Keratinocyte (primary cell): ENCODE data around the gene SPG7. TPM values are rescaled to one million over a fixed set of nuclear protein-coding genes. Genes with fewer than 3 reads are reported as not detected.

ENCODE experiments used
- DNase-seq: peaks from one replicate; pipeline ENCODE4 v3.0.0-alpha.2; 2011; ENCODE audit warnings: low read depth, missing footprints, low spot score
- FAIRE-seq: peaks from 2 replicates; lab custom pipeline; 2011; peaks lifted over from hg19 to GRCh38; lab: Jason Lieb, UNC
- H2AFZ ChIP-seq: 2 replicates; pipeline ENCODE4 v1.6.0; 2012; ENCODE audit warnings: low read length, control low read depth, inconsistent platforms; ENCODE audit not compliant: control insufficient read depth
- H3K27ac ChIP-seq: 2 replicates; pipeline ENCODE4 v1.5.1; 2011; ENCODE audit warnings: low read length; ENCODE audit not compliant: control insufficient read depth, insufficient read depth
- H3K27me3 ChIP-seq: 3 replicates; pipeline ENCODE4 v1.6.0; 2011; ENCODE audit warnings: low read length; ENCODE audit not compliant: control insufficient read depth, insufficient read depth; ENCODE audit errors: extremely low read depth
- H3K36me3 ChIP-seq, 2 experiments: 2 replicates in 1 of 2; 3 replicates in 1 of 2; pipeline ENCODE4 v1.5.1; 2011; ENCODE audit warnings: low read length in 2 of 2, mild to moderate bottlenecking in 1 of 2; ENCODE audit not compliant: control insufficient read depth in 2 of 2, insufficient read depth in 2 of 2; ENCODE audit errors: extremely low read depth in 1 of 2
- H3K4me1 ChIP-seq: 3 replicates; pipeline ENCODE4 v1.5.1; 2011; ENCODE audit warnings: low read length; ENCODE audit not compliant: control insufficient read depth, insufficient read depth; ENCODE audit errors: extremely low read depth
- H3K4me2 ChIP-seq: 3 replicates; pipeline ENCODE4 v1.6.0; 2011; ENCODE audit warnings: low read depth, low read length; ENCODE audit not compliant: control insufficient read depth, insufficient read depth; ENCODE audit errors: extremely low read depth
- H3K4me3 ChIP-seq, 3 experiments: fragments of 200-600 bp in 1 of 3; sonication (generic) in 1 of 3; 2 replicates in 2 of 3; 3 replicates in 1 of 3; pipeline ENCODE4 v1.5.1; 2011 to 2016; ENCODE audit warnings: low read length in 3 of 3, mild to moderate bottlenecking in 3 of 3, control low read depth in 2 of 3, inconsistent platforms in 1 of 3, low read depth in 1 of 3, mixed read lengths in 1 of 3, mixed run types in 1 of 3, moderate library complexity in 1 of 3; ENCODE audit not compliant: control insufficient read depth in 2 of 3, insufficient read depth in 2 of 3; ENCODE audit errors: extremely low read depth in 1 of 3
- H3K79me2 ChIP-seq: 2 replicates; pipeline ENCODE4 v1.6.0; 2012; ENCODE audit warnings: low read length; ENCODE audit not compliant: control insufficient read depth, insufficient read depth
- H3K9ac ChIP-seq: 3 replicates; pipeline ENCODE4 v1.6.0; 2011; ENCODE audit warnings: low read length; ENCODE audit not compliant: control insufficient read depth, insufficient read depth; ENCODE audit errors: extremely low read depth
- H3K9me1 ChIP-seq: 3 replicates; pipeline ENCODE4 v1.6.0; 2011; ENCODE audit warnings: low read length; ENCODE audit not compliant: control insufficient read depth, insufficient read depth; ENCODE audit errors: extremely low read depth
- H3K9me3 ChIP-seq: 2 replicates; pipeline ENCODE4 v1.5.1; 2012; ENCODE audit warnings: low read depth, low read length; ENCODE audit not compliant: control insufficient read depth
- H4K20me1 ChIP-seq: 3 replicates; pipeline ENCODE4 v1.6.0; 2011; ENCODE audit warnings: low read length; ENCODE audit not compliant: control insufficient read depth, insufficient read depth; ENCODE audit errors: extremely low read depth
- CTCF ChIP-seq, 3 experiments: IDR thresholded peaks in 1 of 3; conservative IDR thresholded peaks in 1 of 3; optimal IDR thresholded peaks in 1 of 3; 2 replicates in 2 of 3; 3 replicates in 1 of 3; pipeline versions ENCODE3 to v1.5.1; 2011; ENCODE audit warnings: low read length in 3 of 3, mild to moderate bottlenecking in 3 of 3, moderate library complexity in 2 of 3, control low read depth in 1 of 3, inconsistent platforms in 1 of 3; ENCODE audit not compliant: insufficient read depth in 2 of 3; ENCODE audit errors: extremely low read depth in 1 of 3
- EZH2 ChIP-seq: IDR thresholded peaks from one replicate; pipeline ENCODE4 v1.6.1; 2012; ENCODE audit warnings: inconsistent platforms, mild to moderate bottlenecking, low read length, moderate library complexity
- dilution Hi-C: fragments of 300-500 bp; cut with MboI; formaldehyde crosslinking; loops from one replicate; pipeline ENCODE4 v1.7.0; 2020; ENCODE audit warnings: low sequenced_read_pairs; ENCODE audit not compliant: extremely low pct_ligation_motif_present
- polyA plus RNA-seq, 5 experiments: library from polyadenylated mRNA; depleted of rRNA in 3 of 5; stranded (reverse) in 3 of 5; stranded (forward) in 1 of 5; unstranded in 1 of 5; fragments of >200 nt; gene quantifications; 1 replicate in 1 of 5; 2 replicates in 3 of 5; 3 replicates in 1 of 5; pipeline versions ENCODE4 v1.2.1 to v1.2.3, GENCODE V29; 2011 to 2012; ENCODE audit warnings: missing spikeins in 2 of 5, low read depth in 1 of 5, low replicate concordance in 1 of 5

Gene SPG7
- polyA plus RNA-seq, 1 donor (not counting 4 experiments of a cell fraction or from before 2014, with no cell fraction given), result 45.2 TPM

- Histone ChIP-seq H3K9ac (no peak overlapping the region), H3K36me3 (peaks cover 23 to 33% of the 10 kb centered on the region in 2 experiments)
- FAIRE-seq, result no peak
These were observed 45.5 kb downstream of the SPG7 start for GRCh38 chr16:89553733-89554132.

GRCh38 chr16:89554343-89554742 is 46.1 kb downstream of the SPG7 start:
- no peak overlapping the region for H3K4me3 ChIP-seq
- no peaks in the 10 kb centered on the region for H3K9me3 ChIP-seq
- TF ChIP-seq EZH2, result no peak
- no peak for TF ChIP-seq CTCF (optimal IDR thresholded peaks at IDR 0.05 in 1 of 3, IDR thresholded peaks at IDR 0.05 in 1 of 3, conservative IDR thresholded peaks at IDR 0.05 in 1 of 3; ENCODE audit: extremely low read depth in 1 of 3, insufficient read depth in 2 of 3, low read length in 3 of 3)
- DNase-seq, result no peak
- no peak overlapping the region for H3K27ac ChIP-seq
- H3K27me3 ChIP-seq, result no peaks in the 10 kb centered on the region
- no peak overlapping the region for H3K9ac ChIP-seq
- dilution Hi-C loops, result no loop called here
- FAIRE-seq, result no peak
- H3K9me1 ChIP-seq, result no peaks in the 10 kb centered on the region
- H3K79me2 ChIP-seq, result no peaks in the 10 kb centered on the region
- no peaks in the 10 kb centered on the region for H4K20me1 ChIP-seq
- H2AFZ ChIP-seq, result no peak overlapping the region
- H3K4me2 ChIP-seq, result no peak overlapping the region
- H3K4me1 ChIP-seq, result peaks cover 3% of the 10 kb centered on the region
- peaks cover 23 to 32% of the 10 kb centered on the region in 2 experiments for H3K36me3 ChIP-seq

More at GRCh38 chr16:89553733-89554132, 45.5 kb downstream of the SPG7 start:
- Histone ChIP-seq H3K9me3 (no peaks in the 10 kb centered on the region), H2AFZ (no peak overlapping the region), H3K79me2 (no peaks in the 10 kb centered on the region), H3K4me3 (no peak overlapping the region), H3K27ac (no peak overlapping the region), H3K27me3 (no peaks in the 10 kb centered on the region), H3K4me2 (no peak overlapping the region), H3K4me1 (no peaks in the 10 kb centered on the region), H4K20me1 (no peaks in the 10 kb centered on the region), H3K9me1 (no peaks in the 10 kb centered on the region)
- dilution Hi-C loops, result no loop called here
- TF ChIP-seq EZH2 (no peak), CTCF (optimal IDR thresholded peaks at IDR 0.05 in 1 of 3, IDR thresholded peaks at IDR 0.05 in 1 of 3, conservative IDR thresholded peaks at IDR 0.05 in 1 of 3; ENCODE audit: extremely low read depth in 1 of 3, insufficient read depth in 2 of 3, low read length in 3 of 3) (no peak)
- DNase-seq, result no peak
